Measurements from ENCODE around the gene KCNAB1. TPM values are rescaled to one million over a fixed set of nuclear protein-coding genes. Genes with fewer than 3 reads are reported as not detected.

Gene KCNAB1
- total and polyA plus RNA-seq, 8 donors, result 0.76 to 4.9 (median 3.2) TPM

DNA sequence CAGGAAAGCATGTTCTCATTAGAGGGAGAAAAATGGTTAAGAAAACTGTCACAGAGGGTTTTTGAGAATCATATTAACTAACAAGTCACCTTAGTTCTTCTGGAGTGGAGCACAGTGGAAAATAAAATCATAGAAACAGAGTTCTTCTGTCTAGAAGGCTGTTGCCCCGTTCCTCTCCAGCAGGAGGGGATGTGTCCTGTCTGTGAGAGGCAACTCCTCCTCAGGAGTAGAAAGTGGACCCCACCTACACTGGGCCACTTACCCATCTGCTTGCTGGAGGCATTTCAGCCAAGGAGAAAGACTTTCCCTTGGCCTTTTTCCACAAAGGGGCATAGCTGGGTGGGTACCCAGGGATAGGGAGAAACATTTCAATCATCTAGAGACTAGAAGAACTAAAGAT, 327.9 kb downstream of the KCNAB1 start:
- TF ChIP-seq, protein P1, sequence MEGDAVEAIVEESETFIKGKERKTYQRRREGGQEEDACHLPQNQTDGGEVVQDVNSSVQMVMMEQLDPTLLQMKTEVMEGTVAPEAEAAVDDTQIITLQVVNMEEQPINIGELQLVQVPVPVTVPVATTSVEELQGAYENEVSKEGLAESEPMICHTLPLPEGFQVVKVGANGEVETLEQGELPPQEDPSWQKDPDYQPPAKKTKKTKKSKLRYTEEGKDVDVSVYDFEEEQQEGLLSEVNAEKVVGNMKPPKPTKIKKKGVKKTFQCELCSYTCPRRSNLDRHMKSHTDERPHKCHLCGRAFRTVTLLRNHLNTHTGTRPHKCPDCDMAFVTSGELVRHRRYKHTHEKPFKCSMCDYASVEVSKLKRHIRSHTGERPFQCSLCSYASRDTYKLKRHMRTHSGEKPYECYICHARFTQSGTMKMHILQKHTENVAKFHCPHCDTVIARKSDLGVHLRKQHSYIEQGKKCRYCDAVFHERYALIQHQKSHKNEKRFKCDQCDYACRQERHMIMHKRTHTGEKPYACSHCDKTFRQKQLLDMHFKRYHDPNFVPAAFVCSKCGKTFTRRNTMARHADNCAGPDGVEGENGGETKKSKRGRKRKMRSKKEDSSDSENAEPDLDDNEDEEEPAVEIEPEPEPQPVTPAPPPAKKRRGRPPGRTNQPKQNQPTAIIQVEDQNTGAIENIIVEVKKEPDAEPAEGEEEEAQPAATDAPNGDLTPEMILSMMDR (IDR thresholded peaks at IDR 0.05), result no peak
- WGBS, 2 donors, result 52 to 70% methylated on average over 1 of the region's 1 CpG
- DNase-seq (no peak), ATAC-seq (no peak), FAIRE-seq (no peak)
- H3K36me3 ChIP-seq, result no peaks in the 10 kb centered on the region
- H3K27ac ChIP-seq, result no peak overlapping the region
- no peak overlapping the region for H3K4me3 ChIP-seq
- no peaks in the 10 kb centered on the region for H3K4me1 ChIP-seq
- H3K9me3 ChIP-seq, result no peaks in the 10 kb centered on the region
- intact Hi-C loops (cut with DNase I), result no loop called here
- H3K27me3 ChIP-seq, result no peaks in the 10 kb centered on the region

GRCh38 chr3:156449710-156450574, 329.6 kb downstream of the KCNAB1 start:
- Histone ChIP-seq H3K27ac (no peak overlapping the region), H3K4me3 (no peak overlapping the region), H3K27me3 (no peaks in the 10 kb centered on the region), H3K4me1 (no peaks in the 10 kb centered on the region), H3K36me3 (no peaks in the 10 kb centered on the region), H3K9me3 (no peaks in the 10 kb centered on the region)
- intact Hi-C loops (cut with DNase I), result no loop called here
- DNase-seq (no peak), FAIRE-seq (no peak), ATAC-seq (peak; percentile 50 to 80 (median 78))
- TF ChIP-seq, protein P1 (IDR thresholded peaks at IDR 0.05), result peak in 3 of 4 donors; percentile 26 to 38 (median 34)
- WGBS, 2 donors, result 55 to 60% methylated on average over 2 of the region's 2 CpGs

GRCh38 chr3:156455839-156456238, 335.5 kb downstream of the KCNAB1 start:
- intact Hi-C loops (cut with DNase I), result no loop called here
- no peaks in the 10 kb centered on the region for H3K36me3 ChIP-seq
- peak overlapping the region in 1 of 4 donors; percentile 45 for H3K27ac ChIP-seq
- DNase-seq (no peak), ATAC-seq (no peak), FAIRE-seq (no peak)
- WGBS, 2 donors, result 80 to 81% methylated on average over 4 of the region's 4 CpGs
- H3K9me3 ChIP-seq, result no peaks in the 10 kb centered on the region
- TF ChIP-seq, protein P1 (IDR thresholded peaks at IDR 0.05), result no peak
- H3K27me3 ChIP-seq, result no peaks in the 10 kb centered on the region
- no peaks in the 10 kb centered on the region for H3K4me1 ChIP-seq
- no peak overlapping the region for H3K4me3 ChIP-seq

GRCh38 chr3:156456771-156457224, 336.4 kb downstream of the KCNAB1 start:
- H3K27me3 ChIP-seq, result no peaks in the 10 kb centered on the region
- WGBS, 2 donors, result 60 to 67% methylated on average over 5 of the region's 5 CpGs
- H3K9me3 ChIP-seq, result no peaks in the 10 kb centered on the region
- peak; percentile 57 to 67 (median 66) for ATAC-seq
- no peaks in the 10 kb centered on the region for H3K4me1 ChIP-seq
- TF ChIP-seq, protein P1 (IDR thresholded peaks at IDR 0.05), result no peak
- intact Hi-C loops (cut with DNase I), result no loop called here
- peak overlapping the region in 2 of 4 donors; percentile 45 to 48 for H3K27ac ChIP-seq
- H3K4me3 ChIP-seq, result no peak overlapping the region
- peak in 2 of 6 donors; percentile 8 to 37 for DNase-seq
- FAIRE-seq, result no peak
- no peaks in the 10 kb centered on the region for H3K36me3 ChIP-seq

GRCh38 chr3:156459434-156459833, 339.1 kb downstream of the KCNAB1 start:
- Histone ChIP-seq H3K4me3 (no peak overlapping the region), H3K4me1 (no peaks in the 10 kb centered on the region), H3K36me3 (no peaks in the 10 kb centered on the region), H3K27ac (no peak overlapping the region), H3K27me3 (no peaks in the 10 kb centered on the region), H3K9me3 (no peaks in the 10 kb centered on the region)
- no peak for FAIRE-seq
- ATAC-seq, result peak; percentile 46 to 81 (median 56)
- TF ChIP-seq, protein P1 (IDR thresholded peaks at IDR 0.05), result no peak
- intact Hi-C loops (cut with DNase I), result no loop called here
- WGBS, 2 donors, result 56 to 59% methylated on average over 7 of the region's 7 CpGs
- peak in 3 of 6 donors; percentile 18 to 43 (median 28) for DNase-seq

Measured in pancreas (tissue), 10 donors.